ELF-1 (cell line): ENCODE results near the gene TCP11L2.
A peak's percentile ranks its signal among the peaks of the same experiment; 100 is the strongest.

ENCODE experiments used
- DNase-seq: peaks from one replicate; pipeline ENCODE4 v3.0.0-alpha.2; 2016; ENCODE audit warnings: low read depth, low spot score

TCP11L2 gene

DNA sequence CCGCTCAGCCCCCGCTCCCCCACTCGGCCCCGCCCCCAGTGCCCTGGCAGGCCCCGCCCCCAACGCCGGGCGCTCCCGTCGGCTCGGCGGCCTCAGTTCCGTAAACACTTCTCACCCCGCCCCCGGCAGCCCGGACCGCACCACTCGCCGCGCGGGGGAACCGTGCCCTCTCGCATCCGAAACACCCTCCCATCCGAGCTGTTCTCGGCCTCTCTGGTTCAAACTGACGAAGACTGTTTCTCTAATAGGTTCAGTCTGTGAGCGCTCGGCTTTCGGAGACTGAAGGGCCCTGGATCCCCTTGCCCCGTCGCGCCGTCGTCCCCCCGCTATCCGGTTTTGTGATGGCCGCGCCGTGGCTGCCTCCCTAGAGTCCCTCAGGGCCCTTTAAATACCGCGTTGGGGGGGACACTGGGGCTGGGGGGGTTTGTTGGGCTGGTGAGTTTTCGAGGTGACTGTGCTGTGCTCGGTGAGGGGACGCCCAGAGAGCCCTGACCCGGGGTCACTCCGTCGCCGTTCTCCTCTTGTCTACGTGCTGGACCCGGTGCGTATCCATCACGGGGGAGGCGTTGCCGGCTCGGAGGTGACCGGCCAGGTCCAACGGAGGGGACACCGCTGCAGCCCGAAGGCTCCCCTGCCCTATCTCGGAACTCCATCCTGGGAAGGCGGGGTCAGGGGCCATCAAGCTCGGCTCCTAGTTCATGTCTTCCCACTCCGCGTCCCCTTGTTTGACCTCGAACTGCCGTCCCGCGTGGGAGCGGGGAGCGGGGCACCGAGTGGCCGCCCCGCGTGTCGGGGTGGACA, at the start of gene TCP11L2:
TSS of gene TCP11L2 (plus strand) at position 333 of the 801 bp plus-strand sequence. CDS start 8,343 bp downstream, outside the sequence.
- DNase-seq = peak; percentile 82

- peak; percentile 61 for DNase-seq
These were observed 47.8 kb upstream of the TCP11L2 start for GRCh38 chr12:106254724-106255123.

DNA sequence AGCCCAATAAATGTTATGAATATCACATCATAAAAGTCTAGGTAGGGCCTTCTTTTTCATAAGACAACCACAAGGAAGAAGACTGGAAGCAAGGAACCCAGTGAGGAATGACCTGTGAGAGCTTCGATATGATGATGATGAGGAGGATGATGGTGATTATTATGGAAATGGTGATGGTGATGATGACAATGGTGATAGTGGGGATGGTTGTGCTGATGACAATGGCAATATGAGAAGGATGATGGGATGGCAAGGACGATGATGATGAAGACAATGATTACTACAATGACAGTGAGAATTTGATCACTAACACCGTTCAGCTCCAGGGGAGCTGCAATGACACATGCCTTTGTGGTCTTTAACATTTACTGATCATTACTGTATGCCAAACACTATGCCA, 47.0 kb upstream of the TCP11L2 start:
- no peak for DNase-seq

DNA sequence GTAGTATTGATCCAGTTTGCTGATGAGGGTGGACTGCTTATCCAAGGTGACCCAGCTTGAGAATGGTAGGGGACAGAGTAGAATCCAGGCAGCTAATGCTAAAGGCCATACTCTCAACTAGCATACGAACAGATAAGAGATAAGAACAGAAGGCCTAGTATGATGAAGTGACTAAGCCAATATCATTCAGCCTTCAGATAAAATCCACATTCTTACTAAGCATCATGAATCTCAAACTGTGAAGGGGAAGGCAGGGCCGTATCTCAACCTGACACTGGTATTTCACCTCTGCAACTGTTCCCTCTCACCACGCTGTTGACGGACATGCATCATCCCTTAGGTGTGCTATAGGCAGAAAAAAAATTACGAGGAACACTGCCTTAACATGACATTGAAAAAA, 46.6 kb upstream of the TCP11L2 start:
- DNase-seq = no peak

- DNase-seq = no peak
These were observed 46.0 kb upstream of the TCP11L2 start for GRCh38 chr12:106256524-106256923.

DNA sequence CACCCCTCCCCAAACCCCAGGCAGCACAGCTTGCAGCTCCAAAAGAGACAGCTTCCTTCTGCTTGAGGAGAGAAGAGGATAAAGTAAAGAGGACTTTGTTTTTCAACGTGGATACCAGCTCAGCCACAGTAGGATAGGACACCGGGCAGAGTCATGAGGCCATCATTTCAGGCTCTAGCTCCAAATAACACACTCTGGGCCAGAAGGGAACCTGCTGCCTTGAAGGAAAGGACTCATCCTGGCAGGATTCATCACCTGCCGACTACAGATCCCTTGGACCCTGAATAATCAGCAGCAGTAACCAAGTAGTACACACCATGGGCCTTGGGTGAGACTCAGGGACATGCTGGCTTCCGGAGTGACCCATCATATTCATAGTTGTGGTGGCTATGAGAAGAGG, 44.3 kb upstream of the TCP11L2 start:
- no peak for DNase-seq

DNA sequence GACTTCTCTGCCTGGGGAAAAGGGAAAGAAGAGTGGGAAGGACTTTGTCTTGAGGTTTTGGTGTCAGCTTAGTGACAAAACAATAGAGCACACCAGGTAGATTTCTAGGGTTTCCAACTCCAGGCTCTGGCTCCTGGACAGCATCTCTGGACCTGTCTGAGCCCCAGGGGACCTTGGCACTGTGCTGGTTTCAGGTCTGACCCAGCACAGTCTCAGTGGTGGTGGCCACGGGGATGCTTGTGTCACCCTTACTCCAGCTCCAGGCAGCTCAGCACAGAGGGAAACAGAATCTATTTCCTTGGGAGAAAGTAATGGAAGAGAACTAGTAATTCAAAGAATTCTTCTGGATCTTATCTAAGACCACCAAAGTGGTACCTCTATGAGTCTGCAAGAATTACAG, 43.6 kb upstream of the TCP11L2 start:
- DNase-seq = no peak

GRCh38 chr12:106265116-106265515, 37.4 kb upstream of the TCP11L2 start:
- no peak for DNase-seq

- DNase-seq = no peak
These were observed 35.0 kb upstream of the TCP11L2 start for GRCh38 chr12:106267535-106267934.

DNA sequence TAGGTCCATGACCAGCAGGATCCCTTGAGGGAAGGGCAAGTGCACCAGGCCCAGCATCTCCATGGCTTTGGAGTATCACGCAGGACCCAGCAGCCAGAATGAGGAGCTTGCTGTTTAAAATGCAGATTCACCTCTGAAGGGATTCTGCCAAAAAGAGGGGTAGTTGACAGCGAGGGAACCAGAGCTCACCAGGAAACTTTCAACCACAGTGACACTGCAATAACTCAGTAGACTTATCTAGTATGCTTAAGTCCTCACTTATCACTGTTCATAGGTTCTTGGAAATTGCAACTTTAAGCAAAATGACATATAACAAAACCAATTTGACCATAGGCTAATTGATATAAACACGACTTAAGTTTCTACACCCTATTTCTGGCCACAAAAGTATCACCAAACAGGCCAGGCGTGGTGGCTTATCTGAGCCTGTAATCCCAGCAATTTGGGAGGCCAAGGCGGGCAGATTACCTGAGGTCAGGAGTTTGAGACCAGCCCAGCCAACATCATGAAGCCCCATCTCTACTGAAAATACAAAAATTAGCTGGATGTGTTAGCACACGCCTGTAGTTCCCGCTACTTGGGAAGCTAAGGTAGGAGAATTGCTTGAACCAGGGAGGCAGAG, 33.3 kb upstream of the TCP11L2 start:
- DNase-seq = no peak

- DNase-seq = no peak
These were observed 30.7 kb upstream of the TCP11L2 start for GRCh38 chr12:106271575-106272505.

GRCh38 chr12:106273491-106273890, 29.0 kb upstream of the TCP11L2 start:
- no peak for DNase-seq

DNA sequence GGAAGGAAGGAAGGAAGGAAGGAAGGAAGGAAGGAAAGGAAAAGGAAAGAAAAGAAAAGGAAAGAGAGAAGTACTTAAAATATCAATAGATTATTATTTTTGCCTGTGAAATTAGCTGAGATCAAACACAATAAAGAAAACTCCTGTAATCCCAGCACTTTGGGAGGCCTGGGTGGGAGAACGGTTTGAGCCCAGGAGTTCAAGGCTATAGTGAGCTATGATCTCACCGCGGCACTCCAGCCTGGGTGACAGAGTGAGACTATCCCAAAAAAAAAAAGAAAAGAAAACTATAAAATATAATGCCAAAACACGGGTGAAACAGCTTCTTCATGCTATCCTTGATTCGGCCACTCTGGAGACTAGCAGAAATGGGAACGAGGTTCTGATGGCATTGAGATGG, 28.5 kb upstream of the TCP11L2 start:
- DNase-seq = no peak

- DNase-seq = no peak
These were observed 27.9 kb upstream of the TCP11L2 start for GRCh38 chr12:106274575-106275121.

GRCh38 chr12:106275458-106275857, 27.1 kb upstream of the TCP11L2 start:
- DNase-seq = no peak

DNA sequence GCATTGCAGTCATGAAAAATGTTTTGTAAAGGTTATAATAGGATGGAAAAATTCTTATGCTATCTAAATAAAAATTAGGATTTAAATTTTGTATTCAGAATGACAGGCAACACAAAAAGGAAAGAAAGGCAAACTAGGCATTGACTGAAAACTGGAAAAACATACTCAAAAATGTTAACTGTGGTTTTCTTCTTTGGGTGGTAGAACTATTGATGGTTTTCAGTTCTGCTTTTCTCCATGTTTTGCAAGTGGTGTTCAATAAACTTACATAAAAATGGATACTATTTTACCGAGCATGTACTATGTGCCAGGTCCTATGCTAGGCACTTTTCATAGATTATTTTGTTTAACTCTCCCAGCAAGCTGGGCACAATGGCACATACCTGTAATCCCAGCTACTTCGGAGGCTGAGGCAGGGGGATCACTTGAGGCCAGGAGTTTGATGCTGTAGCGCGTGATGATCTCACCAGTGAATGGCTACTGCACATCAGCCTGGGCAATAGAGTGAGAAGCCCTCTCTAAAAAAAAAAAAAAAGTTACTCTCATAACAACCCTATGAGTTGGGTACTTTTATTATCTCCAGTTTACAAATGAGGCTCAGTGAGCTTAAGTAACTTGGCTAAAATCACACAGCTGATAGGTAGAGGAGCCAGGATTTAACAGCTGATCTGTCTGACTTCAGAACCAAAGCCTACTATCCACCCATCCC, 26.3 kb upstream of the TCP11L2 start:
- no peak for DNase-seq

GRCh38 chr12:106280106-106280505, 22.4 kb upstream of the TCP11L2 start:
- no peak for DNase-seq

DNA sequence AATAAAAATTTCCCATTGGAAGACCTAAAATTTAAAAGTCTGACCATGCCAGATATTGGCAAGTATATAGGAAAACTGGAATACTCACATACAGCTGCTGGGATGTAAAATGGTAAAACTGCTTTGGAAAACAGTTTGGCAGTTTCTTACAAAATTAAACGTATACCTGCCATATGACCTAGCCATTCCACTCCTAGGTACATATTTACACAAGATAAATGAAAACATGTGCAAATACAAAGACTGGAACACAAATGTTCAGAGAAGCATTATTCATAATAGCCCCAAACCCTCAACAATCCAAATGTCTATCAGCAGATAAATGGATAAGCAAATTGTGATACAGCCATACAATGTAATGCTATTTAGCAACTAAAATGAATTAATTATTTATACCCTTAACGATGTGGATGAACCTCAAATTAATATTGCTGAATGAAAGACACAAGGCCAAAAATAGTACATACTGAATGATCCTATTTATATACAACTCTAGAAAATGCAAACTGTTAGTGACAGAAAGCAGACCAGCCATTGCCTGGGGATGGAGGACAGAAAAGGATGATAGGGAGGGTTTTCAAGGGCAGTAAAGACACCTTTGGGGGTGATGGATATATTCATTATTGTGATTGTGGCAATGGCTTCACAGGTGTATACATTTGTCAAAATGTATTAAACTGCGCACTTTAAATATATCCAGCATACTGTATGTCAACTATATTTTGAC, 21.3 kb upstream of the TCP11L2 start:
- DNase-seq = no peak

DNA sequence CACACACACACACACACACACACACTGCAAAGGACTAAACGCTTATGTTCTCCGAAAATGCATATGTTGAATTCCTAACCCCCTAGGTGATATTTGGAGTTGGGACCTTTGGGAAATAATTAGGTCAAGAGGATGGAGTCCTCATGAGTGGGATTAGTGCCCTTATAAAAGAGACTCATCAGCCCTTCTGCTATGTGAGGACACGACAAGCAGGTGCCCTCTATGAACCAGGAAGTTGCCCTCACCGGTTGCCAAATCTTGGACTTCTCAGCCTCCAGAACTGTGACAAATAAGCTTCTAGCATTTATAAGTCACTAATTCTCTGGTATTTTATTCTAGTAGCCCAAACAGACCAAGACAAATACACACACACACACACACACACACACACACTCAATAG, 20.7 kb upstream of the TCP11L2 start:
- no peak for DNase-seq

GRCh38 chr12:106282457-106283097, 20.0 kb upstream of the TCP11L2 start:
- DNase-seq = peak; percentile 56
